KMS-11 (cell line): ENCODE results near the gene IPO4.

Experiments
- H2AFZ ChIP-seq: fragments of 200-600 bp; sonication (generic); 2 replicates; pipeline ENCODE4 v1.6.1; 2016; ENCODE audit warnings: antibody characterized with exemption, mixed run types, low read depth
- H3K27ac ChIP-seq: fragments of 200-600 bp; sonication (generic); 2 replicates; pipeline ENCODE4 v1.6.1; 2016; ENCODE audit warnings: mild to moderate bottlenecking, mixed run types
- H3K27me3 ChIP-seq: fragments of 200-600 bp; sonication (generic); 2 replicates; pipeline ENCODE4 v1.6.1; 2017; ENCODE audit warnings: mild to moderate bottlenecking, low read depth, mixed run types, moderate library complexity; ENCODE audit not compliant: insufficient read depth
- H3K36me3 ChIP-seq: fragments of 200-600 bp; sonication (generic); 2 replicates; pipeline ENCODE4 v1.6.1; 2017; ENCODE audit warnings: mild to moderate bottlenecking, mixed run types; ENCODE audit not compliant: insufficient read depth
- H3K4me1 ChIP-seq: fragments of 200-600 bp; sonication (generic); 2 replicates; pipeline ENCODE4 v1.6.1; 2016; ENCODE audit warnings: mild to moderate bottlenecking, low read depth, mixed run types; ENCODE audit not compliant: poor library complexity, severe bottlenecking
- H3K4me2 ChIP-seq: fragments of 200-600 bp; sonication (generic); 2 replicates; pipeline ENCODE4 v1.7.0; 2016; ENCODE audit warnings: mild to moderate bottlenecking, mixed run types
- H3K4me3 ChIP-seq: fragments of 200-600 bp; sonication (generic); IDR thresholded peaks from 2 replicates; pipeline ENCODE4 v1.6.1; 2017; ENCODE audit warnings: low read depth, low read length, mixed read lengths; ENCODE audit not compliant: insufficient read depth
- H3K79me2 ChIP-seq: fragments of 200-600 bp; sonication (generic); 2 replicates; pipeline ENCODE4 v1.6.1; 2016; ENCODE audit warnings: low read depth, mixed run types; ENCODE audit not compliant: insufficient read depth
- H3K9ac ChIP-seq: fragments of 200-600 bp; sonication (generic); 2 replicates; pipeline ENCODE4 v1.6.1; 2016; ENCODE audit warnings: mild to moderate bottlenecking, mixed run types
- H4K20me1 ChIP-seq: fragments of 200-600 bp; sonication (generic); 2 replicates; pipeline ENCODE4 v1.6.1; 2016; ENCODE audit warnings: mild to moderate bottlenecking, mixed run types; ENCODE audit not compliant: insufficient read depth
- CTCF ChIP-seq: fragments of 200-600 bp; sonication (generic); conservative IDR thresholded peaks from 2 replicates; pipeline ENCODE4 v1.6.1; 2017; ENCODE audit warnings: low read depth, mild to moderate bottlenecking, antibody characterized with exemption, low read length, moderate library complexity, mixed read lengths

Gene IPO4

GRCh38 chr14:24177891-24178290 is 10.7 kb downstream of the IPO4 start:
- Histone ChIP-seq H3K27me3 (no peaks in the 10 kb centered on the region), H3K4me1 (no peaks in the 10 kb centered on the region), H3K27ac (no peak overlapping the region), H2AFZ (no peak overlapping the region), H3K36me3 (no peaks in the 10 kb centered on the region), H4K20me1 (no peaks in the 10 kb centered on the region), H3K4me3 (no peak overlapping the region), H3K9ac (no peak overlapping the region), H3K4me2 (no peak overlapping the region), H3K79me2 (no peaks in the 10 kb centered on the region)
- TF ChIP-seq CTCF, result no peak

- Histone ChIP-seq H3K4me3 (no peak overlapping the region), H4K20me1 (no peaks in the 10 kb centered on the region), H3K27ac (no peak overlapping the region), H3K79me2 (no peaks in the 10 kb centered on the region), H3K4me2 (no peak overlapping the region), H3K4me1 (no peaks in the 10 kb centered on the region), H3K9ac (no peak overlapping the region), H3K36me3 (no peaks in the 10 kb centered on the region), H3K27me3 (no peaks in the 10 kb centered on the region), H2AFZ (no peak overlapping the region)
- TF ChIP-seq CTCF, result no peak
Observed at GRCh38 chr14:24177041-24177825, 11.4 kb downstream of the IPO4 start.

- Histone ChIP-seq H4K20me1 (no peaks in the 10 kb centered on the region), H3K4me3 (no peak overlapping the region), H2AFZ (no peak overlapping the region), H3K27me3 (no peaks in the 10 kb centered on the region), H3K4me1 (no peaks in the 10 kb centered on the region), H3K4me2 (no peak overlapping the region), H3K27ac (no peak overlapping the region), H3K9ac (no peak overlapping the region), H3K79me2 (no peaks in the 10 kb centered on the region), H3K36me3 (no peaks in the 10 kb centered on the region)
- TF ChIP-seq CTCF, result no peak
Observed at GRCh38 chr14:24176599-24176998, 12.0 kb downstream of the IPO4 start.

GRCh38 chr14:24172871-24173281 is 15.7 kb downstream of the IPO4 start:
- H3K4me2 ChIP-seq, result no peak overlapping the region
- no peak overlapping the region for H2AFZ ChIP-seq
- no peaks in the 10 kb centered on the region for H3K27me3 ChIP-seq
- TF ChIP-seq CTCF, result no peak
- peaks cover 1% of the 10 kb centered on the region for H3K4me1 ChIP-seq
- H3K36me3 ChIP-seq, result no peaks in the 10 kb centered on the region
- no peaks in the 10 kb centered on the region for H3K79me2 ChIP-seq
- no peak overlapping the region for H3K4me3 ChIP-seq
- H4K20me1 ChIP-seq, result no peaks in the 10 kb centered on the region
- H3K9ac ChIP-seq, result no peak overlapping the region
- H3K27ac ChIP-seq, result no peak overlapping the region
